SK-N-SH (cell line): ENCODE measurements around the gene MUC5B. TPM values are rescaled to one million over a fixed set of nuclear protein-coding genes. Genes with fewer than 3 reads are reported as not detected.

Experiments used
- CTCF ChIA-PET: fragments of 300-600, 350-600 bp; formaldehyde crosslinking; extraction: SDS; loops from one replicate; lab custom pipeline; 2021; lab: Yijun Ruan, JAX
- POLR2A ChIA-PET: fragments of 350-600 bp; sonication (Branson Sonifier 250); formaldehyde crosslinking; extraction: SDS; loops from one replicate; lab custom pipeline; 2020; ENCODE audit warnings: antibody characterized with exemption, inconsistent platforms; lab: Yijun Ruan, JAX
- DNase-seq: peaks from one replicate; pipeline ENCODE4 v3.0.0; 2012
- H2AFZ ChIP-seq: fragments of 200-600 bp; sonication (generic); 2 replicates; pipeline ENCODE4 v1.8.1; 2016; ENCODE audit warnings: antibody characterized with exemption, mild to moderate bottlenecking, low read depth
- H3F3A ChIP-seq: fragments of 200-600 bp; sonication (generic); replicated peaks from 2 replicates; pipeline ENCODE3; 2016; ENCODE audit warnings: antibody characterized with exemption, mild to moderate bottlenecking; ENCODE audit not compliant: insufficient read depth
- H3K27ac ChIP-seq, 2 experiments: fragments of 200-500 bp in 1 of 2; fragments of 200-600 bp in 1 of 2; sonication (Bioruptor generic) in 1 of 2; sonication (generic), shearing (Covaris generic) in 1 of 2; 2 replicates each; pipeline versions ENCODE4 v1.5.1 to v1.6.1; 2014 to 2016; ENCODE audit warnings: low read depth in 2 of 2, inconsistent platforms in 1 of 2, low read length in 1 of 2, mild to moderate bottlenecking in 1 of 2, mixed read lengths in 1 of 2
- H3K27me3 ChIP-seq: fragments of 200-600 bp; sonication (generic), shearing (Covaris generic); 2 replicates; pipeline ENCODE4 v1.6.1; 2016; ENCODE audit warnings: mixed run types; ENCODE audit not compliant: insufficient read depth
- H3K36me3 ChIP-seq, 2 experiments: fragments of 200-500 bp in 1 of 2; fragments of 200-600 bp in 1 of 2; sonication (Bioruptor generic) in 1 of 2; sonication (generic) in 1 of 2; replicated peaks in 1 of 2; 2 replicates each; pipeline versions ENCODE3 to v1.5.1; 2014 to 2016; ENCODE audit warnings: low read length in 1 of 2, mild to moderate bottlenecking in 1 of 2; ENCODE audit not compliant: insufficient read depth in 2 of 2, control insufficient read depth in 1 of 2
- H3K4me1 ChIP-seq, 2 experiments: fragments of 200-500 bp in 1 of 2; fragments of 200-600 bp in 1 of 2; sonication (Bioruptor generic) in 1 of 2; sonication (generic), shearing (Covaris generic) in 1 of 2; 2 replicates each; pipeline versions ENCODE4 v1.5.1 to v1.6.1; 2014 to 2016; ENCODE audit warnings: low read depth in 1 of 2, low read length in 1 of 2, mixed run types in 1 of 2; ENCODE audit not compliant: insufficient read depth in 2 of 2, control insufficient read depth in 1 of 2
- H3K4me2 ChIP-seq: fragments of 200-600 bp; sonication (generic), shearing (Covaris generic); 2 replicates; pipeline ENCODE4 v1.6.1; 2017; ENCODE audit warnings: mixed run types
- H3K4me3 ChIP-seq, 2 experiments: fragments of 200-500 bp in 1 of 2; fragments of 200-600 bp in 1 of 2; sonication (Bioruptor generic) in 1 of 2; sonication (generic), shearing (Covaris generic) in 1 of 2; 2 replicates each; pipeline versions ENCODE4 v1.5.1 to v1.8.1; 2014 to 2016; ENCODE audit warnings: low read depth in 2 of 2, inconsistent platforms in 1 of 2, low read length in 1 of 2, mild to moderate bottlenecking in 1 of 2, mixed read lengths in 1 of 2, moderate library complexity in 1 of 2
- H3K79me2 ChIP-seq: fragments of 200-600 bp; sonication (generic); 2 replicates; pipeline ENCODE4 v1.8.1; 2017; ENCODE audit warnings: mild to moderate bottlenecking; ENCODE audit not compliant: insufficient read depth
- H3K9ac ChIP-seq: fragments of 200-600 bp; sonication (generic); 2 replicates; pipeline ENCODE4 v1.6.1; 2017; ENCODE audit warnings: mixed run types
- H3K9me2 ChIP-seq: fragments of 200-600 bp; sonication (generic); 2 replicates; pipeline ENCODE4 v1.6.1; 2017; ENCODE audit warnings: mixed run types
- H3K9me3 ChIP-seq: fragments of 200-600 bp; sonication (generic); 2 replicates; pipeline ENCODE4 v1.6.1; 2017; ENCODE audit warnings: mixed run types, mild to moderate bottlenecking, moderate library complexity
- H4K20me1 ChIP-seq: fragments of 200-600 bp; sonication (generic); 2 replicates; pipeline ENCODE4 v1.6.1; 2017; ENCODE audit warnings: mild to moderate bottlenecking, mixed run types; ENCODE audit not compliant: insufficient read depth
- ELF1 ChIP-seq: IDR thresholded peaks from 2 replicates; pipeline ENCODE4 v1.4.0; 2012
- EP300 ChIP-seq, 2 experiments: IDR thresholded peaks; 2 replicates each; pipeline versions ENCODE4 v1.4.0 to v1.6.1; 2012; ENCODE audit warnings: borderline replicate concordance in 1 of 2, low read depth in 1 of 2, low read length in 1 of 2
- EZH2phosphoT487 ChIP-seq: fragments of 200-600 bp; sonication (generic); IDR thresholded peaks from 2 replicates; pipeline ENCODE4 v1.6.1; 2017; ENCODE audit warnings: low read depth, mixed run types, mild to moderate bottlenecking, antibody characterized with exemption, moderate library complexity, borderline replicate concordance
- FOXM1 ChIP-seq: IDR thresholded peaks from 2 replicates; pipeline ENCODE4 v1.4.0; 2012; ENCODE audit warnings: low read depth, mild to moderate bottlenecking
- GABPA ChIP-seq: IDR thresholded peaks from 2 replicates; pipeline ENCODE4 v1.4.0; 2012; ENCODE audit warnings: low read depth, mild to moderate bottlenecking
- GATA2 ChIP-seq: sonication (generic); formaldehyde crosslinking; IDR thresholded peaks from 2 replicates; pipeline ENCODE4 v1.5.0; 2020; ENCODE audit warnings: mild to moderate bottlenecking, missing genetic modification reagents
- JUND ChIP-seq: IDR thresholded peaks from 2 replicates; pipeline ENCODE4 v1.4.0; 2012
- NFIC ChIP-seq: IDR thresholded peaks from 2 replicates; pipeline ENCODE4 v1.4.0; 2012; ENCODE audit warnings: borderline replicate concordance
- POLR2AphosphoS5 ChIP-seq: IDR thresholded peaks from 2 replicates; pipeline ENCODE4 v1.6.1; 2012; ENCODE audit warnings: low read depth, low read length
- RAD21 ChIP-seq: IDR thresholded peaks from 2 replicates; pipeline ENCODE4 v1.6.1; 2012; ENCODE audit warnings: mild to moderate bottlenecking, low read length
- RCOR1 ChIP-seq: fragments of 150-350 bp; IDR thresholded peaks from 2 replicates; pipeline ENCODE4 v1.6.1; 2017; ENCODE audit warnings: antibody characterized with exemption, low read length
- RXRA ChIP-seq: IDR thresholded peaks from 2 replicates; pipeline ENCODE4 v1.4.0; 2012; ENCODE audit warnings: low read depth, mild to moderate bottlenecking, borderline replicate concordance
- SIN3A ChIP-seq: IDR thresholded peaks from 2 replicates; pipeline ENCODE4 v1.6.1; 2012; ENCODE audit warnings: low read depth, mild to moderate bottlenecking, low read length, moderate library complexity, borderline replicate concordance
- SMC3 ChIP-seq: IDR thresholded peaks from 2 replicates; pipeline ENCODE4 v1.6.1; 2012; ENCODE audit warnings: low read depth, low read length, improper control_type of control experiment
- TCF12 ChIP-seq: IDR thresholded peaks from 2 replicates; pipeline ENCODE4 v1.4.0; 2012
- TEAD4 ChIP-seq: IDR thresholded peaks from 2 replicates; pipeline ENCODE4 v1.4.0; 2012; ENCODE audit warnings: mild to moderate bottlenecking, borderline replicate concordance; ENCODE audit not compliant: insufficient read depth
- USF1 ChIP-seq: IDR thresholded peaks from 2 replicates; pipeline ENCODE4 v1.4.0; 2012; ENCODE audit warnings: low read depth, borderline replicate concordance
- ZBTB33 ChIP-seq: IDR thresholded peaks from 2 replicates; pipeline ENCODE4 v1.4.0; 2012; ENCODE audit warnings: low read depth, borderline replicate concordance
- WGBS: methylation state at CpG from one replicate; pipeline ENCODE4 v1.1.6; 2017; ENCODE audit warnings: low lambda C conversion rate; 5-methylcytosine and 5-hydroxymethylcytosine counted together
- polyA plus RNA-seq, 3 experiments: library from polyadenylated mRNA; depleted of rRNA; stranded (reverse); fragments of >200 nt; gene quantifications; 2 replicates each; pipeline ENCODE4 v1.2.3, GENCODE V29; 2012
- TF ChIP-seq, protein P1 (sequence below): IDR thresholded peaks from 2 replicates; pipeline ENCODE4 v1.6.1; 2012; ENCODE audit warnings: mild to moderate bottlenecking, low read depth, low read length, moderate library complexity
- TF ChIP-seq, protein P2 (sequence below): fragments of 150-350 bp; IDR thresholded peaks from 2 replicates; pipeline ENCODE4 v1.6.1; 2016; ENCODE audit warnings: mild to moderate bottlenecking, low read depth, low read length

MUC5B gene
- polyA plus RNA-seq, 1 of the 3 experiments (the other 2 are of a cell fraction): not detected

DNA sequence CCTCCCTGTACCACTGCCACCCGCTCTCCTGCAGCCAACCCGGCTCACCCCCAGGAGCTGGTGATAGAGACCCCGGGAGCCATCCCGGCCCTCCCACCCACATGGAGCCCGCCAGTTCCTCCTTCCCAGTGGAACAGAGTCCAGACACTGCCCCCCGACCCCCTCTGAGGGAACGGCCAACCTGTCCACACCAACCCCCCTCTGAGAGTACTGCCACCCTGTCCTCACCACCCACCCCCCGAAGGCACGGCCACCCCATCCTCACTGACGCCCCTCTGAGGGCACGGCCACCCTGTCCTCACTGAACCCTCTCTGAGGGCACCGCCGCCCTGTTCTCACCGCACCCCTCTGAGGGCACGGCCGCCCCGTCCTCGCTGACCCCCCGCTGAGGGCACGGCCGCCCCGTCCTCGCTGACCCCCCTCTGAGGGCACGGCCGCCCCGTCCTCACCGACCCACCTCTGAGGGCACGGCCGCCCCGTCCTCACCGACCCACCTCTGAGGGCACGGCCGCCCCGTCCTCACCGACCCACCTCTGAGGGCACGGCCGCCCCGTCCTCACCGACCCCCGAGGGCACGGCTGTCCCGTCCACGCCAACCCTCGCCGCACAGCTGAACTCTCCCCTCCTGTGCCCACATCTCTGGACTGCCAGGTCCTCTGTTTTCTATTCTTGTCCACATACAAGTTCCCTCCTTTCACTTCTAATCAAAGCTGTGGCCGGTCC, 68.6 kb downstream of the MUC5B start:
- Histone ChIP-seq H3K9me3 (no peaks in the 10 kb centered on the region), H3K9me2 (no peaks in the 10 kb centered on the region), H3K4me2 (no peak overlapping the region), H2AFZ (no peak overlapping the region), H3K27ac (no peak overlapping the region), H3K9ac (no peak overlapping the region), H3K79me2 (peaks cover 8% of the 10 kb centered on the region; the same call in 1 of the 2 replicates), H3K27me3 (no peaks in the 10 kb centered on the region), H3K4me1 (no peaks in the 10 kb centered on the region), H4K20me1 (0 out of 2 replicates have a peak, but pooled peaks cover 6% of the 10 kb centered on the region), H3K4me3 (no peak overlapping the region), H3F3A (no peaks in the 10 kb centered on the region), H3K36me3 (peaks cover 4 to 59% of the 10 kb centered on the region in 2 experiments)
- ChIA-PET POLR2A (no interaction called here), CTCF (interaction anchor here (0.8 to 2.9 kb wide), 2 partner anchors 33 to 223 kb away, joined by 3 to 24 read pairs; no protein-coding TSS in a partner anchor)
- no peak for DNase-seq
- 97% methylated on average over 41 of the region's 46 CpGs for WGBS
- TF ChIP-seq USF1: no peak
- TF ChIP-seq TEAD4: no peak
- TF ChIP-seq SIN3A: no peak
- TF ChIP-seq POLR2AphosphoS5: no peak
- no peak for TF ChIP-seq ZBTB33
- no peak for TF ChIP-seq FOXM1
- no peak for TF ChIP-seq NFIC
- no peak for TF ChIP-seq SMC3
- no peak for TF ChIP-seq JUND
- TF ChIP-seq, protein P1, sequence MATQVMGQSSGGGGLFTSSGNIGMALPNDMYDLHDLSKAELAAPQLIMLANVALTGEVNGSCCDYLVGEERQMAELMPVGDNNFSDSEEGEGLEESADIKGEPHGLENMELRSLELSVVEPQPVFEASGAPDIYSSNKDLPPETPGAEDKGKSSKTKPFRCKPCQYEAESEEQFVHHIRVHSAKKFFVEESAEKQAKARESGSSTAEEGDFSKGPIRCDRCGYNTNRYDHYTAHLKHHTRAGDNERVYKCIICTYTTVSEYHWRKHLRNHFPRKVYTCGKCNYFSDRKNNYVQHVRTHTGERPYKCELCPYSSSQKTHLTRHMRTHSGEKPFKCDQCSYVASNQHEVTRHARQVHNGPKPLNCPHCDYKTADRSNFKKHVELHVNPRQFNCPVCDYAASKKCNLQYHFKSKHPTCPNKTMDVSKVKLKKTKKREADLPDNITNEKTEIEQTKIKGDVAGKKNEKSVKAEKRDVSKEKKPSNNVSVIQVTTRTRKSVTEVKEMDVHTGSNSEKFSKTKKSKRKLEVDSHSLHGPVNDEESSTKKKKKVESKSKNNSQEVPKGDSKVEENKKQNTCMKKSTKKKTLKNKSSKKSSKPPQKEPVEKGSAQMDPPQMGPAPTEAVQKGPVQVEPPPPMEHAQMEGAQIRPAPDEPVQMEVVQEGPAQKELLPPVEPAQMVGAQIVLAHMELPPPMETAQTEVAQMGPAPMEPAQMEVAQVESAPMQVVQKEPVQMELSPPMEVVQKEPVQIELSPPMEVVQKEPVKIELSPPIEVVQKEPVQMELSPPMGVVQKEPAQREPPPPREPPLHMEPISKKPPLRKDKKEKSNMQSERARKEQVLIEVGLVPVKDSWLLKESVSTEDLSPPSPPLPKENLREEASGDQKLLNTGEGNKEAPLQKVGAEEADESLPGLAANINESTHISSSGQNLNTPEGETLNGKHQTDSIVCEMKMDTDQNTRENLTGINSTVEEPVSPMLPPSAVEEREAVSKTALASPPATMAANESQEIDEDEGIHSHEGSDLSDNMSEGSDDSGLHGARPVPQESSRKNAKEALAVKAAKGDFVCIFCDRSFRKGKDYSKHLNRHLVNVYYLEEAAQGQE: no peak
- no peak for TF ChIP-seq RXRA
- TF ChIP-seq TCF12: no peak
- TF ChIP-seq GATA2 (CRISPR knock-in tag): no peak
- TF ChIP-seq GABPA: no peak
- no peak for TF ChIP-seq RCOR1
- TF ChIP-seq RAD21: no peak
- TF ChIP-seq, protein P2, sequence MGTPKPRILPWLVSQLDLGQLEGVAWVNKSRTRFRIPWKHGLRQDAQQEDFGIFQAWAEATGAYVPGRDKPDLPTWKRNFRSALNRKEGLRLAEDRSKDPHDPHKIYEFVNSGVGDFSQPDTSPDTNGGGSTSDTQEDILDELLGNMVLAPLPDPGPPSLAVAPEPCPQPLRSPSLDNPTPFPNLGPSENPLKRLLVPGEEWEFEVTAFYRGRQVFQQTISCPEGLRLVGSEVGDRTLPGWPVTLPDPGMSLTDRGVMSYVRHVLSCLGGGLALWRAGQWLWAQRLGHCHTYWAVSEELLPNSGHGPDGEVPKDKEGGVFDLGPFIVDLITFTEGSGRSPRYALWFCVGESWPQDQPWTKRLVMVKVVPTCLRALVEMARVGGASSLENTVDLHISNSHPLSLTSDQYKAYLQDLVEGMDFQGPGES: no peak
- TF ChIP-seq EP300 (IDR thresholded peaks at IDR 0.05; ENCODE audit: borderline replicate concordance in 1 of 2, low read depth in 1 of 2, low read length in 1 of 2): no peak
- no peak for TF ChIP-seq ELF1
- TF ChIP-seq EZH2phosphoT487: no peak
